Glutamatergic neuron (in vitro differentiated cells): ENCODE measurements around the gene AEN. TPM values are rescaled to one million over a fixed set of nuclear protein-coding genes. Genes with fewer than 3 reads are reported as not detected.

Experiments
- DNase-seq: peaks from one replicate; pipeline ENCODE4 v3.0.0; 2022
- H3K27ac Mint-ChIP-seq: one replicate; pipeline ENCODE4 v1.8.0; 2020; ENCODE audit warnings: mild to moderate bottlenecking, mixed read lengths, inconsistent platforms; ENCODE audit not compliant: unreplicated experiment
- H3K27me3 Mint-ChIP-seq: one replicate; pipeline ENCODE4 v1.8.0; 2020; ENCODE audit warnings: mild to moderate bottlenecking, moderate library complexity, mixed read lengths, inconsistent platforms; ENCODE audit not compliant: unreplicated experiment
- H3K36me3 Mint-ChIP-seq: one replicate; pipeline ENCODE4 v1.8.0; 2020; ENCODE audit warnings: mild to moderate bottlenecking, mixed read lengths, inconsistent platforms; ENCODE audit not compliant: unreplicated experiment
- H3K4me1 Mint-ChIP-seq: one replicate; pipeline ENCODE4 v1.8.0; 2020; ENCODE audit warnings: mild to moderate bottlenecking, low read depth, mixed read lengths, inconsistent platforms; ENCODE audit not compliant: unreplicated experiment
- H3K4me3 Mint-ChIP-seq: one replicate; pipeline ENCODE4 v1.8.0; 2020; ENCODE audit warnings: mild to moderate bottlenecking, mixed read lengths, inconsistent platforms; ENCODE audit not compliant: unreplicated experiment
- H3K9me3 Mint-ChIP-seq: one replicate; pipeline ENCODE4 v1.8.0; 2020; ENCODE audit warnings: mild to moderate bottlenecking, moderate library complexity, mixed read lengths, inconsistent platforms; ENCODE audit not compliant: unreplicated experiment
- total RNA-seq: library from RNA; stranded (reverse); fragmentation: NEBNext Ultra II Directional; extraction: Animal tissue kit (Norgen Biotek cat#: 25700); gene quantifications from one replicate; pipeline ENCODE4 v1.2.1, GENCODE V29; 2021; ENCODE audit not compliant: unreplicated experiment
- TF ChIP-seq, protein P1 (sequence below): fragments of 200-600 bp; sonication (generic); IDR thresholded peaks from one replicate; pipeline ENCODE4 v1.5.0; 2021; ENCODE audit not compliant: partially characterized antibody, unreplicated experiment

The AEN gene
- total RNA-seq, 1 donor from 2014 or later: 15.4 TPM

- TF ChIP-seq, protein P1, sequence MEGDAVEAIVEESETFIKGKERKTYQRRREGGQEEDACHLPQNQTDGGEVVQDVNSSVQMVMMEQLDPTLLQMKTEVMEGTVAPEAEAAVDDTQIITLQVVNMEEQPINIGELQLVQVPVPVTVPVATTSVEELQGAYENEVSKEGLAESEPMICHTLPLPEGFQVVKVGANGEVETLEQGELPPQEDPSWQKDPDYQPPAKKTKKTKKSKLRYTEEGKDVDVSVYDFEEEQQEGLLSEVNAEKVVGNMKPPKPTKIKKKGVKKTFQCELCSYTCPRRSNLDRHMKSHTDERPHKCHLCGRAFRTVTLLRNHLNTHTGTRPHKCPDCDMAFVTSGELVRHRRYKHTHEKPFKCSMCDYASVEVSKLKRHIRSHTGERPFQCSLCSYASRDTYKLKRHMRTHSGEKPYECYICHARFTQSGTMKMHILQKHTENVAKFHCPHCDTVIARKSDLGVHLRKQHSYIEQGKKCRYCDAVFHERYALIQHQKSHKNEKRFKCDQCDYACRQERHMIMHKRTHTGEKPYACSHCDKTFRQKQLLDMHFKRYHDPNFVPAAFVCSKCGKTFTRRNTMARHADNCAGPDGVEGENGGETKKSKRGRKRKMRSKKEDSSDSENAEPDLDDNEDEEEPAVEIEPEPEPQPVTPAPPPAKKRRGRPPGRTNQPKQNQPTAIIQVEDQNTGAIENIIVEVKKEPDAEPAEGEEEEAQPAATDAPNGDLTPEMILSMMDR: no peak
- peaks cover 10% of the 10 kb centered on the region for H3K4me1 Mint-ChIP-seq
- DNase-seq: no peak
- H3K36me3 Mint-ChIP-seq: no peaks in the 10 kb centered on the region
- no peak overlapping the region for H3K27ac Mint-ChIP-seq
- H3K27me3 Mint-ChIP-seq: peaks cover 3% of the 10 kb centered on the region
- peaks cover 4% of the 10 kb centered on the region for H3K9me3 Mint-ChIP-seq
- H3K4me3 Mint-ChIP-seq: no peak overlapping the region
Measured at GRCh38 chr15:88613074-88613944, 7.8 kb upstream of the AEN start.

GRCh38 chr15:88615303-88616107 is 5.6 kb upstream of the AEN start:
- H3K27ac Mint-ChIP-seq: no peak overlapping the region
- TF ChIP-seq, protein P1: no peak
- H3K36me3 Mint-ChIP-seq: no peaks in the 10 kb centered on the region
- peaks cover 3% of the 10 kb centered on the region for H3K27me3 Mint-ChIP-seq
- no peak for DNase-seq
- peaks cover 5% of the 10 kb centered on the region for H3K4me1 Mint-ChIP-seq
- H3K4me3 Mint-ChIP-seq: no peak overlapping the region
- peaks cover 4% of the 10 kb centered on the region for H3K9me3 Mint-ChIP-seq

DNA sequence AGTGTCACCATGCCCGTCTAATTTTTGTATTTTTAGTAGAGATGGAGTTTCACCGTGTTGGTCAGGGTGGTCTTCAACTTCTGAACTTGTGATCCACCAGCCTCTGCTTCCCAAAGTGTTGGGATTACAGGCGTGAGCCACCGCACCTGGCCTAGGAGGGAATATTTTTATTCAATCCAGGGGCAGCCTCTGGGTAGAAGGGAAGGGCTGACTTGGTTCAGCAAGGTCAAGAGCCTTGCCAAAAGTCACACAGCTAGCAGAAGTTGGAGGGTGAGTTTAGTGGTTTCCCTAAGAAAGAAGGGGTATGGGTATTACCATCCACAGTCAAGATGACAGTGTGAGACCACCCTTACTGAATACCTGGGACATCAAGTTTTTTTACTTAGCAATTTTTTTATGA is 4.9 kb upstream of the AEN start:
- H3K27me3 Mint-ChIP-seq: peaks cover 3% of the 10 kb centered on the region
- peaks cover 5% of the 10 kb centered on the region for H3K4me1 Mint-ChIP-seq
- no peak overlapping the region for H3K27ac Mint-ChIP-seq
- DNase-seq: no peak
- peaks cover 4% of the 10 kb centered on the region for H3K9me3 Mint-ChIP-seq
- no peak overlapping the region for H3K4me3 Mint-ChIP-seq
- TF ChIP-seq, protein P1: no peak
- no peaks in the 10 kb centered on the region for H3K36me3 Mint-ChIP-seq

GRCh38 chr15:88617031-88617722 is 4.0 kb upstream of the AEN start:
- Mint-ChIP-seq H3K4me1 (peaks cover 9% of the 10 kb centered on the region), H3K9me3 (peaks cover 4% of the 10 kb centered on the region), H3K27me3 (no peaks in the 10 kb centered on the region), H3K4me3 (no peak overlapping the region), H3K36me3 (no peaks in the 10 kb centered on the region), H3K27ac (no peak overlapping the region)
- no peak for DNase-seq
- TF ChIP-seq, protein P1: no peak
